Measurements from ENCODE around the gene TXNDC15.

Gene TXNDC15

GRCh38 chr5:134932508-134932907 lies 58.3 kb downstream of the TXNDC15 start:
- TF ChIP-seq CTCF (IDR thresholded peaks at IDR 0.05; ENCODE audit: low read depth, low read length, missing control alignments) = no peak
- DNase-seq (ENCODE audit: low read depth) = no peak
- in situ Hi-C loops (cut with HindIII; ENCODE audit: low sequenced_read_pairs) = no loop called here
- no peak overlapping the region for H3K4me3 ChIP-seq (ENCODE audit: low read depth, low read length)

- no peak for TF ChIP-seq CTCF (IDR thresholded peaks at IDR 0.05; ENCODE audit: low read depth, low read length, missing control alignments)
- in situ Hi-C loops (cut with HindIII; ENCODE audit: low sequenced_read_pairs) = no loop called here
- no peak overlapping the region for H3K4me3 ChIP-seq (ENCODE audit: low read depth, low read length)
- DNase-seq (ENCODE audit: low read depth) = no peak
Observed at GRCh38 chr5:134934202-134934601, 60.0 kb downstream of the TXNDC15 start.

- TF ChIP-seq CTCF (IDR thresholded peaks at IDR 0.05; ENCODE audit: low read depth, low read length, missing control alignments) = no peak
- in situ Hi-C loops (cut with HindIII; ENCODE audit: low sequenced_read_pairs) = no loop called here
- H3K4me3 ChIP-seq (ENCODE audit: low read depth, low read length) = no peak overlapping the region
- no peak for DNase-seq (ENCODE audit: low read depth)
Observed at GRCh38 chr5:134935711-134936602, 61.8 kb downstream of the TXNDC15 start.

GRCh38 chr5:134937526-134937925 lies 63.4 kb downstream of the TXNDC15 start:
- in situ Hi-C loops (cut with HindIII; ENCODE audit: low sequenced_read_pairs) = no loop called here
- DNase-seq (ENCODE audit: low read depth) = no peak
- TF ChIP-seq CTCF (IDR thresholded peaks at IDR 0.05; ENCODE audit: low read depth, low read length, missing control alignments) = no peak
- H3K4me3 ChIP-seq (ENCODE audit: low read depth, low read length) = no peak overlapping the region

- in situ Hi-C loops (cut with HindIII; ENCODE audit: low sequenced_read_pairs) = no loop called here
- H3K4me3 ChIP-seq (ENCODE audit: low read depth, low read length) = no peak overlapping the region
- no peak for DNase-seq (ENCODE audit: low read depth)
- no peak for TF ChIP-seq CTCF (IDR thresholded peaks at IDR 0.05; ENCODE audit: low read depth, low read length, missing control alignments)
Observed at GRCh38 chr5:134938030-134938429, 63.9 kb downstream of the TXNDC15 start.

GRCh38 chr5:134939500-134939899 lies 65.3 kb downstream of the TXNDC15 start:
- no peak for TF ChIP-seq CTCF (IDR thresholded peaks at IDR 0.05; ENCODE audit: low read depth, low read length, missing control alignments)
- H3K4me3 ChIP-seq (ENCODE audit: low read depth, low read length) = no peak overlapping the region
- no peak for DNase-seq (ENCODE audit: low read depth)
- in situ Hi-C loops (cut with HindIII; ENCODE audit: low sequenced_read_pairs) = no loop called here

Measured in astrocyte of the cerebellum (primary cell).